ENCODE measurements around the gene KRT86. TPM values are rescaled to one million over a fixed set of nuclear protein-coding genes. Genes with fewer than 3 reads are reported as not detected.

The KRT86 gene
- total and polyA plus RNA-seq, 2 of the 8 experiments (the other 6 are each of a cell fraction or from before 2014, with no cell fraction given), result 0.12 TPM; not detected in 1

DNA sequence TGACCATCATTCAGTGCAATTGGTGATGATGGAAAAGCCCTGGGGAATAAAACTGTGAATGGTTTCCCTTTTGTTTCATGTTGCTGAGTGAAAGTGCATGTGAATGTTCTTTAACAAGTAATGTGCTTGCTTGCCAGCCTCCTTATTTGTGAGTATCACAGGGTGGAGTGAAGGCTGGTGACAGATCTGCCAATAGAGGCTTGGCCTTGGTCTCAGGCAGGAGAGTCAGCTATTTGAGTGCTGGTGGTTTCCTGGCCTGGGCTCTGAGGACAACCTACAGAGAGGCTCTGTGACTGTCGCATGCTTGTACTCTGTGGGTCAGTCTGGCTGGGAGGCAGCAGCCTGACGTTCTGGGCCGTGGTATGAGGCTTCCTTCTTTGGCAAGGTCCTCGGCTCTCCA is 72.1 kb downstream of the KRT86 start (continued):
- TF ChIP-seq, protein P1, sequence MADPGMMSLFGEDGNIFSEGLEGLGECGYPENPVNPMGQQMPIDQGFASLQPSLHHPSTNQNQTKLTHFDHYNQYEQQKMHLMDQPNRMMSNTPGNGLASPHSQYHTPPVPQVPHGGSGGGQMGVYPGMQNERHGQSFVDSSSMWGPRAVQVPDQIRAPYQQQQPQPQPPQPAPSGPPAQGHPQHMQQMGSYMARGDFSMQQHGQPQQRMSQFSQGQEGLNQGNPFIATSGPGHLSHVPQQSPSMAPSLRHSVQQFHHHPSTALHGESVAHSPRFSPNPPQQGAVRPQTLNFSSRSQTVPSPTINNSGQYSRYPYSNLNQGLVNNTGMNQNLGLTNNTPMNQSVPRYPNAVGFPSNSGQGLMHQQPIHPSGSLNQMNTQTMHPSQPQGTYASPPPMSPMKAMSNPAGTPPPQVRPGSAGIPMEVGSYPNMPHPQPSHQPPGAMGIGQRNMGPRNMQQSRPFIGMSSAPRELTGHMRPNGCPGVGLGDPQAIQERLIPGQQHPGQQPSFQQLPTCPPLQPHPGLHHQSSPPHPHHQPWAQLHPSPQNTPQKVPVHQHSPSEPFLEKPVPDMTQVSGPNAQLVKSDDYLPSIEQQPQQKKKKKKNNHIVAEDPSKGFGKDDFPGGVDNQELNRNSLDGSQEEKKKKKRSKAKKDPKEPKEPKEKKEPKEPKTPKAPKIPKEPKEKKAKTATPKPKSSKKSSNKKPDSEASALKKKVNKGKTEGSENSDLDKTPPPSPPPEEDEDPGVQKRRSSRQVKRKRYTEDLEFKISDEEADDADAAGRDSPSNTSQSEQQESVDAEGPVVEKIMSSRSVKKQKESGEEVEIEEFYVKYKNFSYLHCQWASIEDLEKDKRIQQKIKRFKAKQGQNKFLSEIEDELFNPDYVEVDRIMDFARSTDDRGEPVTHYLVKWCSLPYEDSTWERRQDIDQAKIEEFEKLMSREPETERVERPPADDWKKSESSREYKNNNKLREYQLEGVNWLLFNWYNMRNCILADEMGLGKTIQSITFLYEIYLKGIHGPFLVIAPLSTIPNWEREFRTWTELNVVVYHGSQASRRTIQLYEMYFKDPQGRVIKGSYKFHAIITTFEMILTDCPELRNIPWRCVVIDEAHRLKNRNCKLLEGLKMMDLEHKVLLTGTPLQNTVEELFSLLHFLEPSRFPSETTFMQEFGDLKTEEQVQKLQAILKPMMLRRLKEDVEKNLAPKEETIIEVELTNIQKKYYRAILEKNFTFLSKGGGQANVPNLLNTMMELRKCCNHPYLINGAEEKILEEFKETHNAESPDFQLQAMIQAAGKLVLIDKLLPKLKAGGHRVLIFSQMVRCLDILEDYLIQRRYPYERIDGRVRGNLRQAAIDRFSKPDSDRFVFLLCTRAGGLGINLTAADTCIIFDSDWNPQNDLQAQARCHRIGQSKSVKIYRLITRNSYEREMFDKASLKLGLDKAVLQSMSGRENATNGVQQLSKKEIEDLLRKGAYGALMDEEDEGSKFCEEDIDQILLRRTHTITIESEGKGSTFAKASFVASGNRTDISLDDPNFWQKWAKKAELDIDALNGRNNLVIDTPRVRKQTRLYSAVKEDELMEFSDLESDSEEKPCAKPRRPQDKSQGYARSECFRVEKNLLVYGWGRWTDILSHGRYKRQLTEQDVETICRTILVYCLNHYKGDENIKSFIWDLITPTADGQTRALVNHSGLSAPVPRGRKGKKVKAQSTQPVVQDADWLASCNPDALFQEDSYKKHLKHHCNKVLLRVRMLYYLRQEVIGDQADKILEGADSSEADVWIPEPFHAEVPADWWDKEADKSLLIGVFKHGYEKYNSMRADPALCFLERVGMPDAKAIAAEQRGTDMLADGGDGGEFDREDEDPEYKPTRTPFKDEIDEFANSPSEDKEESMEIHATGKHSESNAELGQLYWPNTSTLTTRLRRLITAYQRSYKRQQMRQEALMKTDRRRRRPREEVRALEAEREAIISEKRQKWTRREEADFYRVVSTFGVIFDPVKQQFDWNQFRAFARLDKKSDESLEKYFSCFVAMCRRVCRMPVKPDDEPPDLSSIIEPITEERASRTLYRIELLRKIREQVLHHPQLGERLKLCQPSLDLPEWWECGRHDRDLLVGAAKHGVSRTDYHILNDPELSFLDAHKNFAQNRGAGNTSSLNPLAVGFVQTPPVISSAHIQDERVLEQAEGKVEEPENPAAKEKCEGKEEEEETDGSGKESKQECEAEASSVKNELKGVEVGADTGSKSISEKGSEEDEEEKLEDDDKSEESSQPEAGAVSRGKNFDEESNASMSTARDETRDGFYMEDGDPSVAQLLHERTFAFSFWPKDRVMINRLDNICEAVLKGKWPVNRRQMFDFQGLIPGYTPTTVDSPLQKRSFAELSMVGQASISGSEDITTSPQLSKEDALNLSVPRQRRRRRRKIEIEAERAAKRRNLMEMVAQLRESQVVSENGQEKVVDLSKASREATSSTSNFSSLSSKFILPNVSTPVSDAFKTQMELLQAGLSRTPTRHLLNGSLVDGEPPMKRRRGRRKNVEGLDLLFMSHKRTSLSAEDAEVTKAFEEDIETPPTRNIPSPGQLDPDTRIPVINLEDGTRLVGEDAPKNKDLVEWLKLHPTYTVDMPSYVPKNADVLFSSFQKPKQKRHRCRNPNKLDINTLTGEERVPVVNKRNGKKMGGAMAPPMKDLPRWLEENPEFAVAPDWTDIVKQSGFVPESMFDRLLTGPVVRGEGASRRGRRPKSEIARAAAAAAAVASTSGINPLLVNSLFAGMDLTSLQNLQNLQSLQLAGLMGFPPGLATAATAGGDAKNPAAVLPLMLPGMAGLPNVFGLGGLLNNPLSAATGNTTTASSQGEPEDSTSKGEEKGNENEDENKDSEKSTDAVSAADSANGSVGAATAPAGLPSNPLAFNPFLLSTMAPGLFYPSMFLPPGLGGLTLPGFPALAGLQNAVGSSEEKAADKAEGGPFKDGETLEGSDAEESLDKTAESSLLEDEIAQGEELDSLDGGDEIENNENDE (IDR thresholded peaks at IDR 0.05; ENCODE audit: insufficient replicate concordance, low read length), result no peak
- TF ChIP-seq JUND (IDR thresholded peaks at IDR 0.05; ENCODE audit: low read length) (no peak), SUZ12 (IDR thresholded peaks at IDR 0.05; ENCODE audit: low read length) (no peak), FOSL1 (IDR thresholded peaks at IDR 0.05; ENCODE audit: insufficient read depth, low read depth, low read length) (no peak), GTF2F1 (IDR thresholded peaks at IDR 0.05; ENCODE audit: borderline replicate concordance, low read depth, low read length) (no peak), RFX5 (IDR thresholded peaks at IDR 0.05; ENCODE audit: borderline replicate concordance, low read depth, low read length) (no peak), TAF1 (IDR thresholded peaks at IDR 0.05; ENCODE audit: low read depth, low read length) (no peak), SRF (IDR thresholded peaks at IDR 0.05; ENCODE audit: low read depth, low read length) (no peak), NRF1 (IDR thresholded peaks at IDR 0.05; ENCODE audit: low read depth, low read length) (no peak), RXRA (IDR thresholded peaks at IDR 0.05; ENCODE audit: insufficient read depth, low read depth, low read length) (no peak), GABPA (IDR thresholded peaks at IDR 0.05; ENCODE audit: borderline replicate concordance, insufficient read depth, low read length) (no peak), RNF2 (IDR thresholded peaks at IDR 0.05; ENCODE audit: borderline replicate concordance, low read depth, low read length, missing control alignments, poor library complexity, severe bottlenecking) (no peak)
